ENCODE measurements around the gene FKRP. TPM values are rescaled to one million over a fixed set of nuclear protein-coding genes. Genes with fewer than 3 reads are reported as not detected.

The FKRP gene
- total RNA-seq, 5 donors from 2014 or later (not counting 1 experiment from before 2014, with no cell fraction given): 17.8 to 35.3 (median 23.6) TPM

DNA sequence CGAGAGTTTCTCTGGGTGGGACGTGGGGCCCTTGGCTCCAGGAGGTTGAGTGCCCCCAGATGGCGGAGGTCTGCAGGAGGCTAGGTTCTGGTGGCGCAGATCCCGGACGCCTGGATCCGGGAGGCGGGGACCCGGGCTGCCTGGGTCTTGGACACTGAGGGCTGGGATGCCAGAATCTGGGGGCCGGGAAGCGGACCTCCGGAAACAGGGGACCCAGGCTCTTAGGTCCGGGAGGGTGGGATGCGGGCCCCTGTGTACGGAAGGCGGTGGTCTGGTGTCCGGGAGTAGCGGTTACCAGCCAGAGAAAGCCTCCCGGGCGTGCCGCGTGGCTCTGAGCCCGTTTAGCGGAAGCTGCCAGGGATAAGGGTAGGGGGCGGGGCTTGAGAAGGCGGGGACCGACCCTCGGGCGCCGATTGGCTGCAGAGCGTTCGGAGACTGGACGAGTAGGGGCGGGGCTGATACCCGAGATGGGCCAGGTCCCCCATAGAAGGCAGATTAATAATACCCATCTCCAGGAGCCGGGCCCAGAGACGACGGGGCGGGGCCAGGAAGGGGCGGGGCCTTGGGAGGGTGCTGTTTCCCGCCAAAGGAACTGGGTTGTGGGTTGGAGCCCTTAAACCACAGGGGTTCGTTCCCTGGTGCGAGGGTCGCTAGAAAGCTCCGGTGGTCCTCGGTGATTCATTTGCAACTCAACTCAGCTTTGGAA lies 42.6 kb downstream of the FKRP start, which contains the start of gene SLC1A5:
Gene SLC1A5, minus strand, starts transcription at position 333 of the 706 bp plus-strand sequence. CDS start 629 bp downstream, outside the sequence.
- ChIA-PET CTCF (interaction anchor here in 1 of 2 donors (2.5 kb wide), 1 partner anchor 52 kb away, joined by 13 read pairs; no protein-coding TSS in a partner anchor), POLR2A (interaction anchor here in 1 of 2 donors (1.0 kb wide), 1 partner anchor 74 kb away, joined by 3 read pairs; no protein-coding TSS in a partner anchor)
- Mint-ChIP-seq H3K9me3 (no peaks in the 10 kb centered on the region), H3K36me3 (peaks cover 7% of the 10 kb centered on the region), H3K4me3 (peak within 1 kb of the TSS; percentile 86 to 92 (median 88)), H3K27me3 (no peaks in the 10 kb centered on the region), H3K27ac (peak within 1 kb of the TSS; percentile 71 to 90), H3K4me1 (peaks cover 57 to 69% (median 67%) of the 10 kb centered on the region in 3 donors)
- Histone ChIP-seq H3K4me1 (ENCODE audit: control insufficient read depth in 1 of 2, extremely low read depth in 1 of 2, insufficient read depth in 2 of 2, low read length in 2 of 2) (peaks cover 31 to 66% of the 10 kb centered on the region in 2 experiments), H3K27ac (ENCODE audit: low read length) (peak within 1 kb of the TSS; percentile 52), H3K36me3 (ENCODE audit: control insufficient read depth in 2 of 2, extremely low read depth in 1 of 2, insufficient read depth in 1 of 2, low read length in 1 of 2) (no peaks in the 10 kb centered on the region), H3K4me3 (ENCODE audit: control insufficient read depth in 1 of 2, extremely low read depth in 1 of 2, low read length in 1 of 2) (peak within 1 kb of the TSS; percentile 81 to 94), H3K9me3 (no peaks in the 10 kb centered on the region), H3K27me3 (replicated peaks in 1 of 2; ENCODE audit: control insufficient read depth in 2 of 2, extremely low read depth in 1 of 2, insufficient read depth in 2 of 2, low read length in 1 of 2) (peaks cover 0 to 2% of the 10 kb centered on the region in 2 experiments)
- DNase-seq: peak; percentile 84 to 96 (median 91)
- WGBS (ENCODE audit: insufficient coverage): 0% methylated on average over 24 of the region's 46 CpGs
- ATAC-seq (replicated peaks in 1 of 4): peak; percentile 80 to 83 (median 82)

DNA sequence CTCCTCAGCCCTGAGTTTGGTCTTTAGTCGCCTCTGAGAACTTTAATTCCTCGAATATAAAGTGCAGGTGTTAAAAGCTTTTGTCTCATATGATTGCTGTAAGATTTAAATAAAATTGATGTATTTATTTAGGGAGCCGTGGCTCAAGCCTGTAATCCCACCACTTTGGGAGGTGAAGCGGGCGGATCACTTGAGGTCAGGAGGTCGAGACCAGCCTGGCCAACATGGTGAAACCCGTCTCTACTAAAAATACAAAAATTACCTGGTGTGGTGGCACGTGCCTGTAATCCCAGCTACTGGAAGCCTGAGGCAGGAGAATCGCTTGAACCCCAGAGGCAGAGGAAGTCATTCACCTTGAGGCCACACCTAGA lies 43.1 kb downstream of the FKRP start:
- peaks cover 31 to 61% of the 10 kb centered on the region in 2 experiments for H3K4me1 ChIP-seq (ENCODE audit: control insufficient read depth in 1 of 2, extremely low read depth in 1 of 2, insufficient read depth in 2 of 2, low read length in 2 of 2)
- ChIA-PET POLR2A (no interaction called here), CTCF (no interaction called here)
- peak overlapping the region; percentile 44 for H3K27ac ChIP-seq (ENCODE audit: low read length)
- ATAC-seq (replicated peaks in 1 of 4): no peak
- H3K4me3 ChIP-seq (ENCODE audit: control insufficient read depth in 1 of 2, extremely low read depth in 1 of 2, low read length in 1 of 2): peak overlapping the region in 1 of 2 donors; percentile 81
- no peaks in the 10 kb centered on the region for H3K9me3 Mint-ChIP-seq
- H3K27ac Mint-ChIP-seq: peak overlapping the region in 1 of 2 donors; percentile 88
- peaks cover 52 to 69% (median 61%) of the 10 kb centered on the region in 3 donors for H3K4me1 Mint-ChIP-seq
- peaks cover 1% of the 10 kb centered on the region for H3K36me3 Mint-ChIP-seq
- 75% methylated on average over 4 of the region's 9 CpGs for WGBS (ENCODE audit: insufficient coverage)
- no peaks in the 10 kb centered on the region for H3K27me3 ChIP-seq (replicated peaks in 1 of 2; ENCODE audit: control insufficient read depth in 2 of 2, extremely low read depth in 1 of 2, insufficient read depth in 2 of 2, low read length in 1 of 2)
- H3K36me3 ChIP-seq (ENCODE audit: control insufficient read depth in 2 of 2, extremely low read depth in 1 of 2, insufficient read depth in 1 of 2, low read length in 1 of 2): no peaks in the 10 kb centered on the region
- no peak for DNase-seq
- no peaks in the 10 kb centered on the region for H3K27me3 Mint-ChIP-seq
- no peaks in the 10 kb centered on the region for H3K9me3 ChIP-seq
- peak overlapping the region; percentile 86 to 92 (median 88) for H3K4me3 Mint-ChIP-seq

DNA sequence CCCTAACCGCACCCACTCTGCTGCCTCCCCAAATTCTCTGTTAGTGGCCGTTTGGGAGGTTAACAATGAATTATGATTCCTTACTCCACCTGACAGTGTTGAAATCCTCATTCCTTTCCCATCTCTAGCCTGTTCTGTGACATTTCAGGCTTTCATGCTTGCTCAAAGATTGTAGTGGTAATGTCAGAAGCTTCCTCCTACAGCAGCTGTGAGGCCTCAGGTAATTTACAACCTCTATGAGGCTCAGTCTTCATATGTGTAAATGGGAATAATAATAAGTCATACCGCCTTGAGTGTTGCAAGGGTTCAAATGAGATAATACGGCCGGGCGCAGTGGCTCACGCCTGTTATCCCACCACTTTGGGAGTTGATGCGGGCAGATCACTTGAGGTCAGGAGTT lies 43.5 kb downstream of the FKRP start:
- WGBS (ENCODE audit: insufficient coverage): 97% methylated on average over 6 of the region's 8 CpGs
- ChIA-PET POLR2A (no interaction called here), CTCF (no interaction called here)
- ATAC-seq (replicated peaks in 1 of 4) (no peak), DNase-seq (no peak)
- Histone ChIP-seq H3K4me3 (ENCODE audit: control insufficient read depth in 1 of 2, extremely low read depth in 1 of 2, low read length in 1 of 2) (no peak overlapping the region), H3K9me3 (no peaks in the 10 kb centered on the region), H3K27me3 (replicated peaks in 1 of 2; ENCODE audit: control insufficient read depth in 2 of 2, extremely low read depth in 1 of 2, insufficient read depth in 2 of 2, low read length in 1 of 2) (no peaks in the 10 kb centered on the region), H3K36me3 (ENCODE audit: control insufficient read depth in 2 of 2, extremely low read depth in 1 of 2, insufficient read depth in 1 of 2, low read length in 1 of 2) (no peaks in the 10 kb centered on the region), H3K27ac (ENCODE audit: low read length) (no peak overlapping the region), H3K4me1 (ENCODE audit: control insufficient read depth in 1 of 2, extremely low read depth in 1 of 2, insufficient read depth in 2 of 2, low read length in 2 of 2) (peaks cover 30 to 57% of the 10 kb centered on the region in 2 experiments)
- Mint-ChIP-seq H3K4me1 (peaks cover 48 to 65% (median 57%) of the 10 kb centered on the region in 3 donors), H3K4me3 (peak overlapping the region in 1 of 3 donors; percentile 92), H3K27me3 (no peaks in the 10 kb centered on the region), H3K9me3 (no peaks in the 10 kb centered on the region), H3K27ac (peak overlapping the region in 1 of 2 donors; percentile 52), H3K36me3 (no peaks in the 10 kb centered on the region)

DNA sequence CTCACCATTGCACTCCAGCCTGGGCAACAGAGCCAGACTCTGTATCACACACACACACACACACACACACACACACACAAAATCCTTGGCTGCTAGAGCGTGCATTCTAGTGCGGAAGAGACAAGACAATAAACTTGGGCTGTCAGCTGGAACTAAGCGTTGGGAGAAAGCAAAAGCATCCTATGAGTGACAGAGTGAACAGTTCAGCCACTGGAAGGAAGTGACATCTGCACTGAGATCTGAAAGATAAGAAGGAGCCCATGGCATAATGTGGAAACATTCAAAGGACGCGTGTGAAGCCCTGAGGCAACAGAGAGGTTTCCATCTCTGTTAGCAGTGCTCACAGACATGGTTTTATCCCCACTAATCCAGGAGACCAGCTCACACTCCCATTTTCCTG lies 46.1 kb downstream of the FKRP start:
- H3K4me3 Mint-ChIP-seq: no peak overlapping the region
- DNase-seq: peak in 15 of 35 experiments; percentile 7 to 79 (median 16)
- POLR2A ChIA-PET: interaction anchor here (0.5 to 0.6 kb wide), 2 partner anchors 19 to 962 kb away, joined by 3 to 6 read pairs; no protein-coding TSS in a partner anchor

DNA sequence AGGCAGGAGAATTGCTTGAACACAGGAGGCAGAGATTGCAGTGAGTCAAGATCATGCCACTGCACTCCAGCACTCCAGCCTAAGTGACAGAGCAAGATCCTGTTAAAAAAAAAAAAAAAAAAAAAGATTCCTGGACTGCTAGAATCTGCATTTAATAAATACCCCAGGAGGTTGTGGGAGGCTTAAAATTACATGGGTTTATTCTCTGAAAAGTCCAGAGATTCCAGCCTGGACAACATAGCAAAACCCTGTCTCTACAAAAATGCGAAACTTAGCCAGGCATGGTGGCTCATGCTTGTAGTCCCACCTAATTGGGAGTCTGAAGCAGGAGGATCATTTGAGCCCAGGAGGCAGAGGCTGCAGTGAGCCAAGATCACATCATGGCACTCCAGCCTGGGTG lies 52.0 kb downstream of the FKRP start:
- H3K9me3 Mint-ChIP-seq: no peaks in the 10 kb centered on the region
- H3K4me3 Mint-ChIP-seq: no peak overlapping the region
- ChIA-PET CTCF (no interaction called here), POLR2A (no interaction called here)
- H3K27ac Mint-ChIP-seq: no peak overlapping the region
- no peaks in the 10 kb centered on the region for H3K27me3 Mint-ChIP-seq
- DNase-seq (no peak), ATAC-seq (replicated peaks in 1 of 4) (no peak)
- Histone ChIP-seq H3K4me1 (ENCODE audit: control insufficient read depth in 1 of 2, extremely low read depth in 1 of 2, insufficient read depth in 2 of 2, low read length in 2 of 2) (no peaks in the 10 kb centered on the region), H3K4me3 (ENCODE audit: control insufficient read depth in 1 of 2, extremely low read depth in 1 of 2, low read length in 1 of 2) (no peak overlapping the region), H3K27me3 (replicated peaks in 1 of 2; ENCODE audit: control insufficient read depth in 2 of 2, extremely low read depth in 1 of 2, insufficient read depth in 2 of 2, low read length in 1 of 2) (no peaks in the 10 kb centered on the region), H3K27ac (ENCODE audit: low read length) (no peak overlapping the region), H3K9me3 (no peaks in the 10 kb centered on the region), H3K36me3 (ENCODE audit: control insufficient read depth in 2 of 2, extremely low read depth in 1 of 2, insufficient read depth in 1 of 2, low read length in 1 of 2) (no peaks in the 10 kb centered on the region)
- no peaks in the 10 kb centered on the region for H3K36me3 Mint-ChIP-seq
- no CpG with 5 or more reads among the region's 1 CpG for WGBS (ENCODE audit: insufficient coverage)
- no peaks in the 10 kb centered on the region for H3K4me1 Mint-ChIP-seq

More for the DNA sequence above, 46.1 kb downstream of the FKRP start:
- Histone ChIP-seq H3K4me3 (ENCODE audit: control insufficient read depth in 1 of 2, extremely low read depth in 1 of 2, low read length in 1 of 2) (no peak overlapping the region), H3K9me3 (no peaks in the 10 kb centered on the region), H3K36me3 (ENCODE audit: control insufficient read depth in 2 of 2, extremely low read depth in 1 of 2, insufficient read depth in 1 of 2, low read length in 1 of 2) (no peaks in the 10 kb centered on the region), H3K27ac (ENCODE audit: low read length) (peak overlapping the region; percentile 38), H3K27me3 (replicated peaks in 1 of 2; ENCODE audit: control insufficient read depth in 2 of 2, extremely low read depth in 1 of 2, insufficient read depth in 2 of 2, low read length in 1 of 2) (no peaks in the 10 kb centered on the region), H3K4me1 (ENCODE audit: control insufficient read depth in 1 of 2, extremely low read depth in 1 of 2, insufficient read depth in 2 of 2, low read length in 2 of 2) (peaks cover 18 to 31% of the 10 kb centered on the region in 2 experiments)
- Mint-ChIP-seq H3K4me1 (peaks cover 23 to 39% (median 33%) of the 10 kb centered on the region in 3 donors), H3K36me3 (no peaks in the 10 kb centered on the region), H3K27me3 (no peaks in the 10 kb centered on the region), H3K27ac (peak overlapping the region; percentile 5 to 53), H3K9me3 (no peaks in the 10 kb centered on the region)
- peak in 2 of 4 experiments; percentile 16 to 51 for ATAC-seq (replicated peaks in 1 of 4)
- no CpG with 5 or more reads among the region's 5 CpGs for WGBS (ENCODE audit: insufficient coverage)
- CTCF ChIA-PET: no interaction called here

DNA sequence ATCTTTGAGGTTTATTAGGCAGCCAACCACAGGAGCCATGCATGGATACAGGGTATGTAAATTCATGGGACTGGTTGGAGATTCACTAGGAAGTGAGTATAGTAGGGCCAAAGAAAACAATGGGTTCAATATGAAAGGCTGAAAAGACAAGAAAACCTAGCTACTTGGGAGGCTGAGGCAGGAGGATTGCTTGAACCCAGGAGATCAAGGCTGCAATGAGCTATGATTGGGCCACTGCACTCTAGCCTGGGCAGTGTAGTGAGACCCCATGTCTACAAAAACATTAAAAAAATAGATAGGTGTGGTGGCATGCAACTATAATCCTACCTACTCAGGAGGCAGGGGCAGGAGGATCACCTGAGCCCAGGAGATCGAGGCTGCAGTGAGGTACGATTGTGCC lies 52.9 kb downstream of the FKRP start:
- Mint-ChIP-seq H3K36me3 (no peaks in the 10 kb centered on the region), H3K9me3 (no peaks in the 10 kb centered on the region), H3K4me1 (no peaks in the 10 kb centered on the region), H3K27me3 (no peaks in the 10 kb centered on the region), H3K27ac (no peak overlapping the region), H3K4me3 (no peak overlapping the region)
- no peak for ATAC-seq (replicated peaks in 1 of 4)
- ChIA-PET CTCF (no interaction called here), POLR2A (no interaction called here)
- Histone ChIP-seq H3K4me1 (ENCODE audit: control insufficient read depth in 1 of 2, extremely low read depth in 1 of 2, insufficient read depth in 2 of 2, low read length in 2 of 2) (no peaks in the 10 kb centered on the region), H3K27ac (ENCODE audit: low read length) (no peak overlapping the region), H3K36me3 (ENCODE audit: control insufficient read depth in 2 of 2, extremely low read depth in 1 of 2, insufficient read depth in 1 of 2, low read length in 1 of 2) (no peaks in the 10 kb centered on the region), H3K27me3 (replicated peaks in 1 of 2; ENCODE audit: control insufficient read depth in 2 of 2, extremely low read depth in 1 of 2, insufficient read depth in 2 of 2, low read length in 1 of 2) (no peaks in the 10 kb centered on the region), H3K9me3 (no peaks in the 10 kb centered on the region), H3K4me3 (ENCODE audit: control insufficient read depth in 1 of 2, extremely low read depth in 1 of 2, low read length in 1 of 2) (no peak overlapping the region)
- no CpG with 5 or more reads among the region's 2 CpGs for WGBS (ENCODE audit: insufficient coverage)
- DNase-seq: no peak

All from T-cell (primary cell).